HCT116 (cell line): ENCODE measurements around the gene SLC9A9. TPM values are rescaled to one million over a fixed set of nuclear protein-coding genes. Genes with fewer than 3 reads are reported as not detected.

Experiments used
- ATAC-seq: fragments of 200-7000 bp; cut with Tn5 transposase; 2 replicates; pipeline ENCODE4 v1.9.1; 2020; ENCODE audit warnings: mild to moderate bottlenecking, moderate library complexity
- BruUV-seq: library from RNA; stranded (reverse); fragments of 400-500 nt; replicated peaks from 2 replicates; lab custom pipeline; 2021; lab: Mats Ljungman, UMichigan
- CTCF ChIA-PET: fragments of 300-600 bp; sonication (Branson Sonifier 250); formaldehyde crosslinking; loops from one replicate; lab custom pipeline; 2021; ENCODE audit warnings: antibody characterized with exemption; lab: Charles Lee
- POLR2A ChIA-PET: fragments of 300-600, 350-600 bp; sonication (Branson Sonifier 250); formaldehyde crosslinking; loops from one replicate; lab custom pipeline; 2021; ENCODE audit warnings: antibody characterized with exemption; lab: Charles Lee
- RAD21 ChIA-PET, 2 experiments: fragments of 300-600 bp; sonication (Branson Sonifier 250); formaldehyde crosslinking; loops; one replicate each; lab custom pipeline; 2023; ENCODE audit warnings: low total read pairs in 2 of 2; ENCODE audit not compliant: uncharacterized antibody in 2 of 2, unreplicated experiment in 2 of 2, low non-redundant PET in 1 of 2; lab: Charles Lee
- DNase-seq: peaks from one replicate; pipeline ENCODE4 v3.0.0-alpha.2; 2010; ENCODE audit warnings: low read depth, low spot score
- H2AFZ ChIP-seq: fragments of 200-600 bp; shearing (Covaris generic), sonication (generic); 2 replicates; pipeline ENCODE4 v1.6.1; 2017; ENCODE audit warnings: low read depth, mixed run types, mixed read lengths, antibody characterized with exemption, low read length; ENCODE audit not compliant: poor library complexity, severe bottlenecking
- H3K27ac ChIP-seq: 2 replicates; pipeline ENCODE4 v1.5.1; 2012; ENCODE audit warnings: low read depth, low read length
- H3K27me3 ChIP-seq: fragments of 200-600 bp; sonication (generic); 2 replicates; pipeline ENCODE4 v1.6.1; 2016; ENCODE audit warnings: mixed run types, low read length, mixed read lengths; ENCODE audit not compliant: insufficient read depth
- H3K36me3 ChIP-seq, 2 experiments: fragments of 200-500 bp in 1 of 2; fragments of 200-600 bp in 1 of 2; sonication (Bioruptor generic) in 1 of 2; sonication (generic) in 1 of 2; 2 replicates each; pipeline versions ENCODE4 v1.5.1 to v1.6.1; 2014 to 2016; ENCODE audit warnings: low read length in 2 of 2, inconsistent platforms in 1 of 2, mixed read lengths in 1 of 2, mixed run types in 1 of 2; ENCODE audit not compliant: insufficient read depth in 2 of 2, control insufficient read depth in 1 of 2
- H3K4me1 ChIP-seq, 2 experiments: fragments of 200-600 bp in 1 of 2; sonication (generic) in 1 of 2; 2 replicates each; pipeline versions ENCODE4 v1.5.1 to v1.6.1; 2012 to 2017; ENCODE audit warnings: low read length in 2 of 2, inconsistent platforms in 1 of 2, mild to moderate bottlenecking in 1 of 2, mixed read lengths in 1 of 2, mixed run types in 1 of 2, moderate library complexity in 1 of 2; ENCODE audit not compliant: insufficient read depth in 2 of 2, control insufficient read depth in 1 of 2
- H3K4me2 ChIP-seq: fragments of 200-600 bp; sonication (generic); 2 replicates; pipeline ENCODE4 v1.6.1; 2017; ENCODE audit warnings: mixed run types, low read length, mixed read lengths
- H3K4me3 ChIP-seq, 2 experiments: fragments of 200-600 bp in 1 of 2; sonication (generic) in 1 of 2; replicated peaks in 1 of 2; 2 replicates each; pipeline ENCODE4 v1.5.1; 2011 to 2016; ENCODE audit warnings: low read length in 2 of 2, control low read depth in 1 of 2, low read depth in 1 of 2, mild to moderate bottlenecking in 1 of 2, mixed read lengths in 1 of 2, mixed run types in 1 of 2
- H3K79me2 ChIP-seq: fragments of 200-600 bp; sonication (generic); 2 replicates; pipeline ENCODE4 v1.6.1; 2017; ENCODE audit warnings: mild to moderate bottlenecking, mixed run types, low read length, moderate library complexity, mixed read lengths; ENCODE audit not compliant: insufficient read depth
- H3K9ac ChIP-seq: fragments of 200-600 bp; sonication (generic); 2 replicates; pipeline ENCODE4 v1.6.1; 2016; ENCODE audit warnings: low read length, mixed read lengths
- H3K9me2 ChIP-seq: fragments of 200-600 bp; sonication (generic), shearing (Covaris generic); 2 replicates; pipeline ENCODE4 v1.6.1; 2017; ENCODE audit warnings: mixed run types, mild to moderate bottlenecking, moderate library complexity; ENCODE audit not compliant: insufficient read depth
- H3K9me3 ChIP-seq, 2 experiments: fragments of 200-500 bp in 1 of 2; fragments of 200-600 bp in 1 of 2; sonication (Bioruptor generic) in 1 of 2; sonication (generic) in 1 of 2; 2 replicates each; pipeline ENCODE4 v1.6.1; 2014 to 2017; ENCODE audit warnings: low read length in 2 of 2, mixed read lengths in 2 of 2, inconsistent platforms in 1 of 2, low read depth in 1 of 2, mild to moderate bottlenecking in 1 of 2, mixed run types in 1 of 2, moderate library complexity in 1 of 2; ENCODE audit not compliant: control insufficient read depth in 1 of 2, insufficient read depth in 1 of 2
- H4K20me1 ChIP-seq: fragments of 200-600 bp; sonication (generic), shearing (Covaris generic); 2 replicates; pipeline ENCODE4 v1.6.1; 2017; ENCODE audit warnings: mixed run types, mild to moderate bottlenecking, moderate library complexity; ENCODE audit not compliant: insufficient read depth
- CEBPB ChIP-seq: IDR thresholded peaks from 2 replicates; pipeline ENCODE4 v1.6.1; 2012; ENCODE audit warnings: low read depth
- CTCF ChIP-seq, 3 experiments: fragments of 200-600 bp in 1 of 3; sonication (generic) in 1 of 3; IDR thresholded peaks in 2 of 3; conservative IDR thresholded peaks in 1 of 3; 2 replicates each; pipeline ENCODE4 v1.5.1; 2012 to 2017; ENCODE audit warnings: low read depth in 2 of 3, low read length in 2 of 3, antibody characterized with exemption in 1 of 3, borderline replicate concordance in 1 of 3, control low read depth in 1 of 3, mild to moderate bottlenecking in 1 of 3, mixed read lengths in 1 of 3, mixed run types in 1 of 3, moderate library complexity in 1 of 3; ENCODE audit not compliant: insufficient read depth in 1 of 3
- EGR1 ChIP-seq: IDR thresholded peaks from 2 replicates; pipeline ENCODE4 v1.6.1; 2012; ENCODE audit warnings: low read depth
- FOSL1 ChIP-seq: IDR thresholded peaks from 2 replicates; pipeline ENCODE4 v1.6.1; 2012; ENCODE audit warnings: low read depth
- SIN3A ChIP-seq: IDR thresholded peaks from 2 replicates; pipeline ENCODE4 v1.6.1; 2012; ENCODE audit warnings: low read depth
- SP1 ChIP-seq: IDR thresholded peaks from 2 replicates; pipeline ENCODE4 v1.6.1; 2012; ENCODE audit warnings: low read depth
- ZBTB33 ChIP-seq: IDR thresholded peaks from 2 replicates; pipeline ENCODE4 v1.6.1; 2011; ENCODE audit warnings: mild to moderate bottlenecking, low read length, moderate library complexity; ENCODE audit not compliant: insufficient replicate concordance; ENCODE audit errors: extremely low read depth
- intact Hi-C: fragments of 100-400 bp; cut with micrococcal nuclease; formaldehyde crosslinking; loops from 2 replicates; pipeline ENCODE4 v1.10.0; 2022
- total RNA-seq: library from RNA; stranded (reverse); gene quantifications from one replicate; pipeline ENCODE4 v1.2.1, GENCODE V29; 2021; ENCODE audit not compliant: unreplicated experiment
- TF ChIP-seq, protein P1 (sequence below): IDR thresholded peaks from 2 replicates; pipeline ENCODE4 v1.6.1; 2012

SLC9A9 gene
- total RNA-seq, 1 experiment from 2014 or later: 0.20 TPM

DNA sequence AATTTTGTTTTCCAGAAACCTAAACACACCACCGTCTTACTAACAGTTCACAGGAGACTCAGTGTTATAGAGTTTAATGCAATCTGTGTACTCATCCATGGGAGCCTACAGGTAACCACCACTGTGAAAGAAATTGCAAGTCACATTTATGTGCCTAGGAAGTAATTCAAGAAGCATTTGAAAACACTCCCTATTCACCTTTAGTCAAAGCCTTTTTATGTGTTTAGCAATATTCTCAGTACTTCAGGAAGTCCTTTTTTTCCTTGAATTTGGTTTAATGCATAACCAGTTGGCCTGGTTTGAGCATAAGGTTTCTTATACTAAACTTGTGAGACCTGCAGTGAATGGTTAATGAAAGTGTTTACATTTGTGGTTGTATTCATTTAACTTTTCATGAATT lies 382.6 kb downstream of the SLC9A9 start (continued):
- TF ChIP-seq, protein P1, sequence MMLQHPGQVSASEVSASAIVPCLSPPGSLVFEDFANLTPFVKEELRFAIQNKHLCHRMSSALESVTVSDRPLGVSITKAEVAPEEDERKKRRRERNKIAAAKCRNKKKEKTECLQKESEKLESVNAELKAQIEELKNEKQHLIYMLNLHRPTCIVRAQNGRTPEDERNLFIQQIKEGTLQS: no peak
- TF ChIP-seq EGR1: no peak
- TF ChIP-seq CTCF (IDR thresholded peaks at IDR 0.05 in 2 of 3, conservative IDR thresholded peaks at IDR 0.05 in 1 of 3; ENCODE audit: borderline replicate concordance in 1 of 3, insufficient read depth in 1 of 3, low read depth in 2 of 3, low read length in 2 of 3): no peak

DNA sequence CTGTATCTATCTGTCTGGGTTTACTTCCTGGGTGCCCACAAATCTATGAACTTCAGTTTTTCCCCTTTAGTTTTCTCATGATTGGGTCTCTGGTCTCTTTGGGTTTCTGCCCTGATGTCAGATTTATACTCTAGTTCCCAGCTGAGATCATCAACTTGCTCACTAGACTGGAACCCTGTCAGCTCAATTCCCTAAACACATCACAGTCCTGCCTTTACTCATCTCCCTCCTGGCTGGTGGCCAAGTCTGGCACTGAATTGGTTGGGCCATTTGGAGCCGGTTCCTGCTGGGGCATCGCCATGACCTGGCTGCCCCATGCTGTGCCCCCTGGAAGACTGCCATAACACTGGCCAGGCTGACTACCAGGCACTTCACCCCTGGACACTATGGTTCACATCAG lies 383.4 kb downstream of the SLC9A9 start:
- TF ChIP-seq ZBTB33: no peak
- TF ChIP-seq CEBPB: no peak
- TF ChIP-seq CTCF (IDR thresholded peaks at IDR 0.05 in 2 of 3, conservative IDR thresholded peaks at IDR 0.05 in 1 of 3; ENCODE audit: borderline replicate concordance in 1 of 3, insufficient read depth in 1 of 3, low read depth in 2 of 3, low read length in 2 of 3): no peak
- TF ChIP-seq, protein P1: no peak
- TF ChIP-seq SP1: no peak
- no peak for TF ChIP-seq SIN3A
- TF ChIP-seq FOSL1: no peak
- Histone ChIP-seq H3K9me3 (no peaks in the 10 kb centered on the region), H3K4me1 (0 out of 4 replicates have a peak, but pooled peaks cover 0 to 3% of the 10 kb centered on the region in 2 experiments), H3K4me2 (no peak overlapping the region), H2AFZ (no peak overlapping the region), H3K27me3 (no peaks in the 10 kb centered on the region), H3K4me3 (no peak overlapping the region), H4K20me1 (no peaks in the 10 kb centered on the region), H3K9me2 (no peaks in the 10 kb centered on the region), H3K36me3 (no peaks in the 10 kb centered on the region), H3K27ac (no peak overlapping the region), H3K9ac (no peak overlapping the region), H3K79me2 (no peaks in the 10 kb centered on the region)
- RAD21 ChIA-PET: no interaction called here
- POLR2A ChIA-PET: no interaction called here
- CTCF ChIA-PET: no interaction called here
- BruUV-seq: no TSS peak
- DNase-seq (no peak), ATAC-seq (no peak)
- intact Hi-C loops: no loop called here
